HEK293 (cell line): Measurements from ENCODE around the gene DIP2C.

Experiments used
- ATF2 ChIP-seq: fragments of 450-650 bp; formaldehyde crosslinking; IDR thresholded peaks from 2 replicates; pipeline ENCODE4 v1.5.1; 2016; ENCODE audit warnings: missing biosample characterization, missing genetic modification characterization, low read depth
- CTCF ChIP-seq: fragments of 450-650 bp; formaldehyde crosslinking; IDR thresholded peaks from 2 replicates; pipeline ENCODE4 v1.5.1; 2016; ENCODE audit warnings: missing biosample characterization, missing genetic modification characterization
- MYNN ChIP-seq: fragments of 450-650 bp; formaldehyde crosslinking; IDR thresholded peaks from 2 replicates; pipeline ENCODE4 v1.5.1; 2016; ENCODE audit warnings: missing biosample characterization, missing genetic modification characterization, borderline replicate concordance
- TSHZ1 ChIP-seq: fragments of 450-650 bp; formaldehyde crosslinking; IDR thresholded peaks from 2 replicates; pipeline ENCODE4 v1.5.1; 2016; ENCODE audit warnings: missing biosample characterization, missing genetic modification characterization, borderline replicate concordance
- ZBTB6 ChIP-seq: fragments of 450-650 bp; formaldehyde crosslinking; IDR thresholded peaks from 2 replicates; pipeline ENCODE4 v1.5.1; 2017; ENCODE audit warnings: missing biosample characterization, missing genetic modification characterization
- ZBTB7A ChIP-seq: fragments of 450-650 bp; formaldehyde crosslinking; IDR thresholded peaks from 2 replicates; pipeline ENCODE4 v1.5.1; 2016; ENCODE audit warnings: low read depth, missing biosample characterization, missing genetic modification characterization
- ZNF24 ChIP-seq: fragments of 450-650 bp; formaldehyde crosslinking; IDR thresholded peaks from 2 replicates; pipeline ENCODE4 v1.5.1; 2016; ENCODE audit warnings: missing biosample characterization, missing genetic modification characterization
- ZNF707 ChIP-seq: fragments of 450-650 bp; formaldehyde crosslinking; IDR thresholded peaks from 2 replicates; pipeline ENCODE4 v1.5.1; 2016; ENCODE audit warnings: missing biosample characterization, missing genetic modification characterization

GRCh38 chr10:681670-682318 lies 7.7 kb downstream of the DIP2C start:
- TF ChIP-seq ZBTB6 (tag by site-specific recombination) (no peak), CTCF (tag by site-specific recombination) (no peak), ATF2 (tag by site-specific recombination) (no peak), TSHZ1 (tag by site-specific recombination) (no peak), MYNN (tag by site-specific recombination) (no peak), ZNF24 (tag by site-specific recombination) (no peak), ZBTB7A (tag by site-specific recombination) (no peak), ZNF707 (tag by site-specific recombination) (no peak)
